ENCODE measurements around the gene RCCD1. TPM values are rescaled to one million over a fixed set of nuclear protein-coding genes. Genes with fewer than 3 reads are reported as not detected.

The RCCD1 gene
- total RNA-seq, 1 experiment from 2014 or later: 26.1 TPM

DNA sequence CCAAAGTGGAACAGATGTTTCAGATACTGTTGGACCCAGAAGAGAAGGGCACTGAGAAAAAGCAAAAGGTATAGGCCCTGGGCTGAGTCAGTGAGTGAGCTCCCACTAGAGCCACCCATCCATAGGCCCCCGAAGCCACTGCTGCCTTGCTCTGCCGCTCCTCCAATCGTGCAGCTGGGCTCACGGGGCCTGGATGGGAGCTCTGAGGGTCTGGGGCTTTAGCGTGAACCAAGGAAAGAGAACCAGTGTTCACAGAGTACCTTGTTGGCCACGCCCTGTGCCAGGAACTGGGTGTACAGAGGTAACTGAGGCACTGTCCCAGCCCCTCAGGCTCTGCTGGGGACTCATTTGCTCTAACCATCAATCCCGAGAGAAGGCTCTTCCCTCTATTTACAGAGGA, 14.9 kb upstream of the RCCD1 start:
- POLR2A ChIA-PET: no interaction called here
- no peak overlapping the region for H3K27ac Mint-ChIP-seq
- ATAC-seq (no peak), DNase-seq (ENCODE audit: low spot score) (no peak)
- H3K9me3 Mint-ChIP-seq: no peaks in the 10 kb centered on the region
- CTCF ChIA-PET: interaction anchor here (1.2 to 1.6 kb wide), 2 partner anchors 17 to 93 kb away, joined by 5 read pairs; no protein-coding TSS in a partner anchor
- no peak overlapping the region for H3K4me3 Mint-ChIP-seq
- no peaks in the 10 kb centered on the region for H3K27me3 Mint-ChIP-seq (ENCODE audit: low read depth)
- H3K36me3 Mint-ChIP-seq: peaks cover 58% of the 10 kb centered on the region
- TF ChIP-seq FOXK1 (CRISPR knock-in tag; IDR thresholded peaks at IDR 0.05) (no peak), TEAD1 (CRISPR knock-in tag; IDR thresholded peaks at IDR 0.05) (no peak), ESRRA (CRISPR knock-in tag; IDR thresholded peaks at IDR 0.05; ENCODE audit: borderline replicate concordance) (no peak), GRHL2 (CRISPR knock-in tag; IDR thresholded peaks at IDR 0.05; ENCODE audit: insufficient replicate concordance, severe bottlenecking) (no peak)
- H3K4me1 Mint-ChIP-seq: peaks cover 10% of the 10 kb centered on the region

GRCh38 chr15:90941038-90941437, 13.6 kb upstream of the RCCD1 start:
- DNase-seq (ENCODE audit: low spot score): no peak
- POLR2A ChIA-PET: no interaction called here

GRCh38 chr15:90942354-90943120, 12.1 kb upstream of the RCCD1 start:
- peaks cover 67% of the 10 kb centered on the region for H3K36me3 Mint-ChIP-seq
- H3K4me3 Mint-ChIP-seq: no peak overlapping the region
- H3K4me1 Mint-ChIP-seq: no peaks in the 10 kb centered on the region
- H3K27me3 Mint-ChIP-seq (ENCODE audit: low read depth): no peaks in the 10 kb centered on the region
- no peak overlapping the region for H3K27ac Mint-ChIP-seq
- DNase-seq (ENCODE audit: low spot score) (no peak), ATAC-seq (no peak)
- H3K9me3 Mint-ChIP-seq: no peaks in the 10 kb centered on the region
- ChIA-PET POLR2A (no interaction called here), CTCF (interaction anchor here (1.4 to 3.6 kb wide), 3 partner anchors 11 to 15 kb away, joined by 5 to 15 read pairs (median 8); partner anchors contain the start of genes HDDC3 and RCCD1)
- no peak for TF ChIP-seq TEAD1 (CRISPR knock-in tag; IDR thresholded peaks at IDR 0.05)
- no peak for TF ChIP-seq EMX1 (CRISPR knock-in tag; IDR thresholded peaks at IDR 0.05)
- no peak for TF ChIP-seq ZNF219 (CRISPR knock-in tag; IDR thresholded peaks at IDR 0.05; ENCODE audit: borderline replicate concordance)
- TF ChIP-seq CBFB (CRISPR knock-in tag; IDR thresholded peaks at IDR 0.05; ENCODE audit: low read depth): no peak
- no peak for TF ChIP-seq ZNF232 (CRISPR knock-in tag; IDR thresholded peaks at IDR 0.05)
- TF ChIP-seq STAT6 (CRISPR knock-in tag; conservative IDR thresholded peaks at IDR 0.05; ENCODE audit: low read depth): no peak
- TF ChIP-seq, protein P1, sequence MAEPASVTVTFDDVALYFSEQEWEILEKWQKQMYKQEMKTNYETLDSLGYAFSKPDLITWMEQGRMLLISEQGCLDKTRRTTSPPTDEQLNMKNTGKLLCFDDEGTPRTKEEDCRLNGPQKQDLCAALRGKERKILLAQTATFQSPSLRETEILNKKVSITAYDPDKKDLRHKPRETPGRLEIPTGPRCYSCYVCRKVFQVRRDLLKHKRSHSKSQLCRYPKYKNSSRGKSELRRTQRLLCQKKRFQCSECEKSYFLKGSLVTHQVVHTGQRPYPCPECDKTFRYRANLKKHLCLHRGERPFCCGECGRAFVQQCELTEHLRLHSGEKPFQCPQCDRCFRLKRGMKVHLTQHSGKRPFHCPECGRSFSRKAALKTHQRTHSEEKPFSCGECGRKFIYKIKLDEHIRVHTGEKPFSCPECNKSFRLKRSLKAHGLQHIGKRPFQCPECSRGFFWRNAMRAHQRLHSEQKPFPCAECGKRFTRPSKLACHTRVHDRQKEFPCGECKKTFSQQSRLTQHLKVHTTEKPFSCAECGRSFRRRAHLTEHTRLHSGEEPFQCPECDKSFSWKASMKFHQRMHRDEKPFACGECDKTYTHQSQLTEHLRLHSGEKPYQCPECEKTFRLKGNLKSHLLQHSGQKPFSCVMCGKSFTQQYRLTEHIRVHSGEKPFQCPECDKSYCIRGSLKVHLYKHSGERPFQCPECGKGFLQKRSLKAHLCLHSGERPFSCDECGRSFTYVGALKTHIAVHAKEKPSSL (CRISPR knock-in tag; conservative IDR thresholded peaks at IDR 0.05): no peak
- no peak for TF ChIP-seq ETV6 (CRISPR knock-in tag; IDR thresholded peaks at IDR 0.05)
- TF ChIP-seq TEAD4 (CRISPR knock-in tag; IDR thresholded peaks at IDR 0.05): no peak
- TF ChIP-seq, protein P2, sequence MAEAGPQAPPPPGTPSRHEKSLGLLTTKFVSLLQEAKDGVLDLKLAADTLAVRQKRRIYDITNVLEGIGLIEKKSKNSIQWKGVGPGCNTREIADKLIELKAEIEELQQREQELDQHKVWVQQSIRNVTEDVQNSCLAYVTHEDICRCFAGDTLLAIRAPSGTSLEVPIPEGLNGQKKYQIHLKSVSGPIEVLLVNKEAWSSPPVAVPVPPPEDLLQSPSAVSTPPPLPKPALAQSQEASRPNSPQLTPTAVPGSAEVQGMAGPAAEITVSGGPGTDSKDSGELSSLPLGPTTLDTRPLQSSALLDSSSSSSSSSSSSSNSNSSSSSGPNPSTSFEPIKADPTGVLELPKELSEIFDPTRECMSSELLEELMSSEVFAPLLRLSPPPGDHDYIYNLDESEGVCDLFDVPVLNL (CRISPR knock-in tag; IDR thresholded peaks at IDR 0.05; ENCODE audit: borderline replicate concordance, low read depth): no peak
- no peak for TF ChIP-seq SMAD4 (CRISPR knock-in tag; IDR thresholded peaks at IDR 0.05)
- TF ChIP-seq, protein P3, sequence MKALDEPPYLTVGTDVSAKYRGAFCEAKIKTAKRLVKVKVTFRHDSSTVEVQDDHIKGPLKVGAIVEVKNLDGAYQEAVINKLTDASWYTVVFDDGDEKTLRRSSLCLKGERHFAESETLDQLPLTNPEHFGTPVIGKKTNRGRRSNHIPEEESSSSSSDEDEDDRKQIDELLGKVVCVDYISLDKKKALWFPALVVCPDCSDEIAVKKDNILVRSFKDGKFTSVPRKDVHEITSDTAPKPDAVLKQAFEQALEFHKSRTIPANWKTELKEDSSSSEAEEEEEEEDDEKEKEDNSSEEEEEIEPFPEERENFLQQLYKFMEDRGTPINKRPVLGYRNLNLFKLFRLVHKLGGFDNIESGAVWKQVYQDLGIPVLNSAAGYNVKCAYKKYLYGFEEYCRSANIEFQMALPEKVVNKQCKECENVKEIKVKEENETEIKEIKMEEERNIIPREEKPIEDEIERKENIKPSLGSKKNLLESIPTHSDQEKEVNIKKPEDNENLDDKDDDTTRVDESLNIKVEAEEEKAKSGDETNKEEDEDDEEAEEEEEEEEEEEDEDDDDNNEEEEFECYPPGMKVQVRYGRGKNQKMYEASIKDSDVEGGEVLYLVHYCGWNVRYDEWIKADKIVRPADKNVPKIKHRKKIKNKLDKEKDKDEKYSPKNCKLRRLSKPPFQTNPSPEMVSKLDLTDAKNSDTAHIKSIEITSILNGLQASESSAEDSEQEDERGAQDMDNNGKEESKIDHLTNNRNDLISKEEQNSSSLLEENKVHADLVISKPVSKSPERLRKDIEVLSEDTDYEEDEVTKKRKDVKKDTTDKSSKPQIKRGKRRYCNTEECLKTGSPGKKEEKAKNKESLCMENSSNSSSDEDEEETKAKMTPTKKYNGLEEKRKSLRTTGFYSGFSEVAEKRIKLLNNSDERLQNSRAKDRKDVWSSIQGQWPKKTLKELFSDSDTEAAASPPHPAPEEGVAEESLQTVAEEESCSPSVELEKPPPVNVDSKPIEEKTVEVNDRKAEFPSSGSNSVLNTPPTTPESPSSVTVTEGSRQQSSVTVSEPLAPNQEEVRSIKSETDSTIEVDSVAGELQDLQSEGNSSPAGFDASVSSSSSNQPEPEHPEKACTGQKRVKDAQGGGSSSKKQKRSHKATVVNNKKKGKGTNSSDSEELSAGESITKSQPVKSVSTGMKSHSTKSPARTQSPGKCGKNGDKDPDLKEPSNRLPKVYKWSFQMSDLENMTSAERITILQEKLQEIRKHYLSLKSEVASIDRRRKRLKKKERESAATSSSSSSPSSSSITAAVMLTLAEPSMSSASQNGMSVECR (CRISPR knock-in tag; IDR thresholded peaks at IDR 0.05; ENCODE audit: borderline replicate concordance): no peak
- TF ChIP-seq NFE2L1 (CRISPR knock-in tag; IDR thresholded peaks at IDR 0.05): no peak
- no peak for TF ChIP-seq ESRRA (CRISPR knock-in tag; IDR thresholded peaks at IDR 0.05; ENCODE audit: borderline replicate concordance)
- TF ChIP-seq, protein P4, sequence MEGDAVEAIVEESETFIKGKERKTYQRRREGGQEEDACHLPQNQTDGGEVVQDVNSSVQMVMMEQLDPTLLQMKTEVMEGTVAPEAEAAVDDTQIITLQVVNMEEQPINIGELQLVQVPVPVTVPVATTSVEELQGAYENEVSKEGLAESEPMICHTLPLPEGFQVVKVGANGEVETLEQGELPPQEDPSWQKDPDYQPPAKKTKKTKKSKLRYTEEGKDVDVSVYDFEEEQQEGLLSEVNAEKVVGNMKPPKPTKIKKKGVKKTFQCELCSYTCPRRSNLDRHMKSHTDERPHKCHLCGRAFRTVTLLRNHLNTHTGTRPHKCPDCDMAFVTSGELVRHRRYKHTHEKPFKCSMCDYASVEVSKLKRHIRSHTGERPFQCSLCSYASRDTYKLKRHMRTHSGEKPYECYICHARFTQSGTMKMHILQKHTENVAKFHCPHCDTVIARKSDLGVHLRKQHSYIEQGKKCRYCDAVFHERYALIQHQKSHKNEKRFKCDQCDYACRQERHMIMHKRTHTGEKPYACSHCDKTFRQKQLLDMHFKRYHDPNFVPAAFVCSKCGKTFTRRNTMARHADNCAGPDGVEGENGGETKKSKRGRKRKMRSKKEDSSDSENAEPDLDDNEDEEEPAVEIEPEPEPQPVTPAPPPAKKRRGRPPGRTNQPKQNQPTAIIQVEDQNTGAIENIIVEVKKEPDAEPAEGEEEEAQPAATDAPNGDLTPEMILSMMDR (IDR thresholded peaks at IDR 0.05): no peak
- no peak for TF ChIP-seq TP53 (CRISPR knock-in tag; IDR thresholded peaks at IDR 0.05)

More at GRCh38 chr15:90941038-90941437, 13.6 kb upstream of the RCCD1 start:
- ATAC-seq: no peak
- CTCF ChIA-PET: interaction anchor here (1.5 to 3.6 kb wide), 2 partner anchors 9 to 16 kb away, joined by 9 to 15 read pairs; partner anchors contain the start of gene HDDC3
- Mint-ChIP-seq H3K27me3 (ENCODE audit: low read depth) (no peaks in the 10 kb centered on the region), H3K27ac (no peak overlapping the region), H3K9me3 (no peaks in the 10 kb centered on the region), H3K4me1 (peaks cover 6% of the 10 kb centered on the region), H3K4me3 (no peak overlapping the region), H3K36me3 (peaks cover 64% of the 10 kb centered on the region)
- TF ChIP-seq NR2C2 (CRISPR knock-in tag; IDR thresholded peaks at IDR 0.05) (no peak), SMAD3 (CRISPR knock-in tag; IDR thresholded peaks at IDR 0.05; ENCODE audit: borderline replicate concordance) (no peak)

Measured in WTC11 (cell line).